HG02623 (cell line): ENCODE measurements around the gene CXorf49B.
"Not testable (repeated sequence)": the region's sequence is repeated elsewhere in the genome, so short reads cannot be mapped to it uniquely, and the experiment has no call there.

Source experiments
- ATAC-seq: cut with Tn5 transposase; IDR thresholded peaks from one replicate; pipeline ENCODE4 v1.9.1; 2021; ENCODE audit warnings: moderate library complexity; ENCODE audit not compliant: unreplicated experiment

The CXorf49B gene

DNA sequence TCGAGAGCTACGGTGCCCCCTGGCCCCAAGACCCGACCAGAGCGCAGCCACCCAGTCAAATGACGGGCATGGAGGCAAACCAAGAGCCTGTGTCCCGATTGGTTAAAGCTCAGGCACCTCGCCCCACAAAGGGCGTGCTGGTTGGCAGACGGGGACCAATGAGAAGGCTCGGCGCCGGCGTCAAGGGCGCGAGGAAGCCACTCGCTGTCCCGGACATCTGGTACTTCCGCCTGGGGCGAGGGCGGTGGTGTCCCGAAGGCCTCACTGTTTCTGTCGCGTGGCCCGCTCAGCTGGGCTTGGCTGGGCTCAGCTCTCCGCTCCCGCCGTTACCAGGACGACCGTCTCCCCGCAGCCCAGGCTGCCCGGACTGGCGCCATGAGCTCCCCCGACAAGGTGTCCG lies at the start of gene CXorf49B:
Gene CXorf49B, plus strand, starts transcription at position 301 of the 400 bp plus-strand sequence. Its CDS starts 75 bp downstream, at position 376.
- ATAC-seq = not testable (repeated sequence)

DNA sequence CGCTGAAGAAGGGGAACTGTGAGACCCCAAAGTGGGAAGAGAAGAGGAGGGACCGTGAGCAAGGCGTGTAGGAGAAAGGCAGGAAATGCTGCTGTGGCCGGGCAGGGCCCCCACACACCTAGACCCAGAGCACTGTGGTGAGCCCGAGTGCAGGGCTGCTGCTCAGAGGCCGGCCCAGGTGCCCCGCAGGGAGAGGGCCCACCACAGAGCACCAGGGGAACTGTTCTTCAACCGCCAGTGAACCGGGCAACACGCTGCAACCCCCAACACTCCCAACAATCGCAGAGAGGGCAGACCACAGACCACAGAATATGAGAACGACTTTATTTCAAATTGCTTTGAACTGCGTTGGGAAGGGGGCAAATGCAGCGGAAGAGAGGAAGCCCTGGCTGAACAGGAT lies 49.1 kb upstream of the CXorf49B start:
- ATAC-seq = not testable (repeated sequence)

DNA sequence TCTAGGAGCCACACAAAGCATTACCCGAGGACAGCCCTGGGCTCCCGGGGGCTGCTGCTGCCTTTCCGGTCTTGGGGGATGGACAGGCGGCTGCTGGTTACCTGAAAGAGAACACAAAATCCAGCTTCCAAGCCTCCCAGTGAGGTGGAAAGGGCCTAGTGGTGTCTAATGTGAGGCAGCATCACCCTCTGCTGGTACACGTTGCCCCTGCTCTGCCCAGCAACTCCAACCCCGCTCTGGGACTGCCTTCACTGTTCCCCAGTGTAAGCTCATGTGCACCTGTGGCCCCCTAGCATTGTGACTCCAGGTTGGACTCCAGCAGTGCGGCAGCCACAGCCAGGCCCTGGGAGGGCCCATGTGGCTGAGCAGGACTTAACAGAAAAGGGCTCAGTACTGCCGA lies 47.6 kb upstream of the CXorf49B start:
- not testable (repeated sequence) for ATAC-seq

DNA sequence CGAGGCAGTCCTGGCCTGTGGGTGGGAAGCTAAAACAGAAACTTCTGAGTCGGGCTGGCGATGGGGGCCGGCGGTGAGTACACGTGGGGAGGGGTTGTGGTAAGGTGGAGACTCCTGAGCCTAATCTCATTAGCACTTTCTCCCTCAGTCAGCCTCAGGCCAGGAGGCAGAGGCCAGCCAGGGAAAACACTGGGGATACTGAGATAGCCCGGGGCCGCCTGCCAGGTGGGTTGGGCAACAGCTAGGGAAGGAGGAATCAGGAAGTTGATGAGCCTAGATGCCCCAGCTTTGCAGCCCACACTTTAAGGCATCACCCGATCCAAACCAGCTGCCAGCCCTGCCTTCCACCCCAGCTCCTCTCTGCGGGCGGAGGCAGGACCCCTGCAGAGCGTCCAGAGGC lies 46.8 kb upstream of the CXorf49B start:
- not testable (repeated sequence) for ATAC-seq

DNA sequence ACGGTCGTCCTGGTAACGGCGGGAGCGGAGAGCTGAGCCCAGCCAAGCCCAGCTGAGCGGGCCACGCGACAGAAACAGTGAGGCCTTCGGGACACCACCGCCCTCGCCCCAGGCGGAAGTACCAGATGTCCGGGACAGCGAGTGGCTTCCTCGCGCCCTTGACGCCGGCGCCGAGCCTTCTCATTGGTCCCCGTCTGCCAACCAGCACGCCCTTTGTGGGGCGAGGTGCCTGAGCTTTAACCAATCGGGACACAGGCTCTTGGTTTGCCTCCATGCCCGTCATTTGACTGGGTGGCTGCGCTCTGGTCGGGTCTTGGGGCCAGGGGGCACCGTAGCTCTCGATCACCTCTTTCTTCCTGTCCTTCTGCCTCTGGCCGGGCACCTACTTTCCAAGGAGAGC lies 45.0 kb upstream of the CXorf49B start, which contains the start of gene CXorf49:
Gene CXorf49, minus strand, starts transcription at position 101 of the 400 bp plus-strand sequence. CDS start 134 bp downstream, outside the sequence.
- ATAC-seq = not testable (repeated sequence)

DNA sequence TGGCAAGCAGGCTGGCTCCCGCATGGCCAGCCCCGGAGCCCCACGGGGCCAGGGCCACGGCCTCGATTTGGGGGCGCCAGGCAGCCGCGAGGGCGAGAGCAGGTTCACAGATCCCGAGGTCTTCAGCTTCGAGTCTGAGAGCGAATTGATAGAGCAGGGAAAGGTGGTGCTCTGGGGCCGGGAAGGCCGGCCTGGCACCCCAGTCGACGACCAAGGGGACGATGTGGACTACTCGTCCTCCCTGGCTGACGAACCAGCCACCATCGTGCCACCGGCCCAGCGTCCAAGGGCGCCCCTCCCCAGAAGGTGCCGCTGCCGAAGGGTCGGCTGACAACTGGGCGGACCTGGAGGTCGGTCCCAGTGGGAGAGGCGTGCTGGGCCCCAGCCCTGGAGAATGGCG lies 44.0 kb upstream of the CXorf49B start:
- not testable (repeated sequence) for ATAC-seq

DNA sequence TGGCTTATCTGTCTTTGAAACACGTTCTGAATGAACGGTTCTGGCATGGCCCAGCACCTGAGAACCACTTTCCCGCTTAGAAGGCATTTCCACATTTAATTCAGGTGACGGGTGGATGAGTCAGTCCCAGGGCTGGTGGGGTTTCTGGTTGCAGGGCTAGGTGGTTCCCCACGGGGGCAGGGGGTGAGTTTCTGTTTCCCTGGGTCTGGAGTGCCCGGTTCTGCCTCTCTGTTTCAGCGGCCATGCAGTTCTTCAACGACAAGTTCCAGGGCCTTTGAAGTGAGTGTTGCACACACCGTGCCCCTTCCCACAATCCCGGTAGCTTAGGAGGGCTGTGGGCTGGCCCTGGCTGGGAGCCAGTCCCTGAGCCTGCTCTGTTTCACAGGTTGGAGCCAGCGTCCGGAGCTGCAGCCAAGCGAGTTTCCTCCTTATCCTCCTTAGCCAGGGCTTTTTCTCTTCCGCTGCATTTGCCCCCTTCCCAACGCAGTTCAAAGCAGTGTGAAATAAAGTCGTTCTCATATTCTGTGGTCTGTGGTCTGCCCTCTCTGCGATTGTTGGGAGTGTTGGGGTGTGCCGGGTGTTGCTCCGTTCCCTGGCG lies 42.8 kb upstream of the CXorf49B start:
- ATAC-seq = not testable (repeated sequence)

DNA sequence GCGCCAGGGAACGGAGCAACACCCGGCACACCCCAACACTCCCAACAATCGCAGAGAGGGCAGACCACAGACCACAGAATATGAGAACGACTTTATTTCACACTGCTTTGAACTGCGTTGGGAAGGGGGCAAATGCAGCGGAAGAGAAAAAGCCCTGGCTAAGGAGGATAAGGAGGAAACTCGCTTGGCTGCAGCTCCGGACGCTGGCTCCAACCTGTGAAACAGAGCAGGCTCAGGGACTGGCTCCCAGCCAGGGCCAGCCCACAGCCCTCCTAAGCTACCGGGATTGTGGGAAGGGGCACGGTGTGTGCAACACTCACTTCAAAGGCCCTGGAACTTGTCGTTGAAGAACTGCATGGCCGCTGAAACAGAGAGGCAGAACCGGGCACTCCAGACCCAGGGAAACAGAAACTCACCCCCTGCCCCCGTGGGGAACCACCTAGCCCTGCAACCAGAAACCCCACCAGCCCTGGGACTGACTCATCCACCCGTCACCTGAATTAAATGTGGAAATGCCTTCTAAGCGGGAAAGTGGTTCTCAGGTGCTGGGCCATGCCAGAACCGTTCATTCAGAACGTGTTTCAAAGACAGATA lies 2.4 kb upstream of the CXorf49B start:
- not testable (repeated sequence) for ATAC-seq

DNA sequence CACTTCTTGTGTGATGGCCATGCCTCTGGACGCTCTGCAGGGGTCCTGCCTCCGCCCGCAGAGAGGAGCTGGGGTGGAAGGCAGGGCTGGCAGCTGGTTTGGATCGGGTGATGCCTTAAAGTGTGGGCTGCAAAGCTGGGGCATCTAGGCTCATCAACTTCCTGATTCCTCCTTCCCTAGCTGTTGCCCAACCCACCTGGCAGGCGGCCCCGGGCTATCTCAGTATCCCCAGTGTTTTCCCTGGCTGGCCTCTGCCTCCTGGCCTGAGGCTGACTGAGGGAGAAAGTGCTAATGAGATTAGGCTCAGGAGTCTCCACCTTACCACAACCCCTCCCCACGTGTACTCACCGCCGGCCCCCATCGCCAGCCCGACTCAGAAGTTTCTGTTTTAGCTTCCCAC lies 1.7 kb downstream of the CXorf49B start:
- ATAC-seq = not testable (repeated sequence)

DNA sequence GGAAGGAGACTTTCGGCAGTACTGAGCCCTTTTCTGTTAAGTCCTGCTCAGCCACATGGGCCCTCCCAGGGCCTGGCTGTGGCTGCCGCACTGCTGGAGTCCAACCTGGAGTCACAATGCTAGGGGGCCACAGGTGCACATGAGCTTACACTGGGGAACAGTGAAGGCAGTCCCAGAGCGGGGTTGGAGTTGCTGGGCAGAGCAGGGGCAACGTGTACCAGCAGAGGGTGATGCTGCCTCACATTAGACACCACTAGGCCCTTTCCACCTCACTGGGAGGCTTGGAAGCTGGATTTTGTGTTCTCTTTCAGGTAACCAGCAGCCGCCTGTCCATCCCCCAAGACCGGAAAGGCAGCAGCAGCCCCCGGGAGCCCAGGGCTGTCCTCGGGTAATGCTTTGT lies 2.5 kb downstream of the CXorf49B start:
- ATAC-seq = not testable (repeated sequence)

DNA sequence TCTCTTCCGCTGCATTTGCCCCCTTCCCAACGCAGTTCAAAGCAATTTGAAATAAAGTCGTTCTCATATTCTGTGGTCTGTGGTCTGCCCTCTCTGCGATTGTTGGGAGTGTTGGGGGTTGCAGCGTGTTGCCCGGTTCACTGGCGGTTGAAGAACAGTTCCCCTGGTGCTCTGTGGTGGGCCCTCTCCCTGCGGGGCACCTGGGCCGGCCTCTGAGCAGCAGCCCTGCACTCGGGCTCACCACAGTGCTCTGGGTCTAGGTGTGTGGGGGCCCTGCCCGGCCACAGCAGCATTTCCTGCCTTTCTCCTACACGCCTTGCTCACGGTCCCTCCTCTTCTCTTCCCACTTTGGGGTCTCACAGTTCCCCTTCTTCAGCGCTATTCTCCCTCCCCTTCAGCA lies 4.0 kb downstream of the CXorf49B start:
- not testable (repeated sequence) for ATAC-seq

DNA sequence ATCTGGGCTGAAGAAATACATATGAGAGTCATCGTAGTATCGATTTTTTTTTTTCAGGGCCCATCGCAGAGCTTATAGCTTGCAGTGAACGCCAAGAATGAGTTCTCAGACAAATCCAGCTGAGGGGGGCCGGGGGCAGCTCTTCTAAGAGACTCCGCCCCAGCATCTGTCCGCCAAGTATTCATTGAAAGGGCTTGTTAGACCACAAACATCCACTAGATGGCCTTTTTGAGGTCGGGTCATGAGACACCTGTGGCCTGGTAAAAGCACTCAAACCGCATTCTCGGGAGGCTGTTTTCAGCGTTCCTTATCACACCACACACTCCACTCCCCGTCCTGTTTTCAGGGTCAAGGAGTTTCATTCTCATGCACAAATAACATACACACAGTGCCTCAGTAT lies 15.2 kb downstream of the CXorf49B start:
- not testable (repeated sequence) for ATAC-seq

DNA sequence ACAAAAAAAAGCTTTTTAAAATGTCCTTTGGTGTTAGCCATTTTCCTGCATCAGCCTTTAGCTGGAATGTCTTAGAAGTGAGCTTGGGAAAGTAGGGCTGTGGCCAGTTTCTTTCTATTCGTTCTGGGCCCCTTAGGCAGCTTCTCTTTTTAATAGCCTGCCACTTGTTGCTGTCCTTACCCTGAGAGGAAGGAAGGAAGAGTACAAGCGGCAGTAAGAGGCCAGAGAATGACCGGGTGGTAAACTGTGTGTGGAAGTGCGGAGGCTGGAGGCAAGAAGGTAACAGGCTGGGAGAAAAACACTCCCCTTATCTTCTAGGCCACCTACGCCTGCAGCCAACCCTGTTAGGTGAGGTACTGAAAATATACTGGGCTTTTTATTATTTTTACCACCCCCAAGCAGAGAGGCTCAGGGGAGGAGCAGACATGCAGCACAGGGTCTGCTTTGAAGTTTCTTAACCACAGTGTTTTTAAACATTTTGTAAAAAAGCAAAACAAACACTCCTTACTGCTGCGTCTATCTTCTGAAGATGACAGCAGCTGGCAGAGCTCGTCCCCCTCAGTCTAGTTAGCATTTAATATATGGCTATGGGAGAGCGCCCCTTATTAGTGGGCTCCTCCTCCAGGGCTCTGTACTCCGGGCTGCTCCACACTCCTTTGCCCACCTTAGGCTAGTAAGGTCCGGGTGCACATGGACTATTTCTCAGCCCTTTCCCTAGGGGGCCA lies 19.2 kb downstream of the CXorf49B start:
- not testable (repeated sequence) for ATAC-seq

DNA sequence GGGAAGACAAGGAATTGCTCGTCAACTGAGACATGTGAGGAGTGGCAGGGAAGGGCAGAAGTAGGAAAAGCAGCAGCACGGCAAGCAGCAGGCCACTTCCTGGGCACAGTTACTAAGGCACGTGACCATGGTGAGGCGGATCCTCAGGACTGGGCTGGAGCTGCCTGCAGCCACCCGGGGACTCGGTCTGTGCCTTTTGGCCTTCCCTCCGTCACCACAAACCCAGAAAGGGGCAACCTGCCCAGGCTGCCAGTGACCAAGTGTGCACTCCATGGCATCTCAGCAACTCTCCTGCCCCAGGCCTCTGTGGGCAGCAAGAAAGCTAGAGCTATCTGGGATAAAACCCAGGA lies 19.8 kb downstream of the CXorf49B start:
- ATAC-seq = not testable (repeated sequence)

DNA sequence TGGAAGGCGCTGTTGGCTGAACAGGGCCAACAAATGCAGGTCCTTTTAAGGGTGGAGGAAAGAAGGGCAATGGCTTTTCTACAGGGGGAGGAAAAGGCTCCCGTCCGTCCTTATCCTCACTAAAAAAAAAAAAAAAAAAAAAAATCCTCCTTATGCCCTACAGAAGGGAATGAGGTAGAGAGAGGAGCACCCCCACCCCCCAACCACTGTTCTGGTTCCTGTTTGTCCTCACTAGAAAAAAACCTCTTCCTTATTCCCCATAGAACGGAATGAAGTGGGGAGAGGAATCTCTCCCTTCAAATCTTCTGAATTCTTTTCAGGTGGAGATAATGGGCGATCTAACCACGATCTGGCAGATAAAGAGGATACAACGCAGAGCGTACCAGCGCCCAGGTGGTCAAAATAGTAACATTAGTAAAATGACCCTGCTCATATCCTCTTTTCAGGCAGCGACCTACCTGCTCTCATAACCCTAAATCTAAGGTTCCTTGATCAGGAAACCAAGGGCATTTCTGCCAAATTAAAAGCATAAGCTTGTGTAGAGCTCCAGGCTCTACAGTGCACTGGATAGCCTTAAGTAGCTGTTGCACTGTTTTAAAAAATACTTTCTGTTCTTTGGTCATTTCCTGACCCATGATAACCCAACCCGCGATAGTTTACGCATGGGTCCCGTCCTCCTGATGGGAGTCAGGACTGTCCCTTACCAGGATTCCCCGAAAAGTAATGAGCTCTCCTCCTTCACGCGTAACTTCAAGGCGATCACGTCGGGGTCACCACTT lies 20.6 kb downstream of the CXorf49B start:
- ATAC-seq = not testable (repeated sequence)

DNA sequence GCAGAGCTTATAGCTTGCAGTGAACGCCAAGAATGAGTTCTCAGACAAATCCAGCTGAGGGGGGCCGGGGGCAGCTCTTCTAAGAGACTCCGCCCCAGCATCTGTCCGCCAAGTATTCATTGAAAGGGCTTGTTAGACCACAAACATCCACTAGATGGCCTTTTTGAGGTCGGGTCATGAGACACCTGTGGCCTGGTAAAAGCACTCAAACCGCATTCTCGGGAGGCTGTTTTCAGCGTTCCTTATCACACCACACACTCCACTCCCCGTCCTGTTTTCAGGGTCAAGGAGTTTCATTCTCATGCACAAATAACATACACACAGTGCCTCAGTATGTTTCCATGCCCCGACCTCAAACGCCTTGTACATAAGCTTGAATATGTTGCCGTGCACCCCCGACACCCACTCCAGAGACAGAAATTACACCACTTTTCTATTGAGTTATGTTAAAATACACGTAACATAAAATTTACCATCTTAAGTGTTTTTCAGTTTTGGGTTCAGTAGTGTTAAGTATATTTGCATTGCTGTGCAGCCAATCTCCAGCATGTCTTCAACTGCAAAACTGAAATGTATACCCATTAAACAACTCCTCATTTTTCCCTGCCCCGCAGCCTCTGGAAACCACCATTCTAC lies 21.3 kb downstream of the CXorf49B start:
- ATAC-seq = not testable (repeated sequence)

DNA sequence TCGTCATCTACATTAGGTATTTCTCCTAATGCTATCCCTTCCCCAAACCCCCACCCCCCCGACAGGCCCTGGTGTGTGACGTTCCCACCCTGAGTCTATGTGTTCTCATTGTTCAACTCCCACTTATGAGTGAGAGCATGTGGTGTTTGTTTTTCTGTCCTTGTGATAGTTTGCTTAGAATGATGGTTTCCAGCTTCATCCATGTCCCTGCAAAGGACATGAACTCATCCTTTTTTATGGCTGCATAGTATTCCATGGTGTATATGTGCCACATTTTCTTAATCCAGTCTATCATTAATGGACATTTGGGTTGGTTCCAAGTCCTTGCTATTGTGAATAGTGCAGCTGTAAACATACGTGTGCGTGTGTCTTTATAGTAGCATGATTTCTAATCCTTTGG lies 43.3 kb downstream of the CXorf49B start:
- ATAC-seq = not testable (repeated sequence)

DNA sequence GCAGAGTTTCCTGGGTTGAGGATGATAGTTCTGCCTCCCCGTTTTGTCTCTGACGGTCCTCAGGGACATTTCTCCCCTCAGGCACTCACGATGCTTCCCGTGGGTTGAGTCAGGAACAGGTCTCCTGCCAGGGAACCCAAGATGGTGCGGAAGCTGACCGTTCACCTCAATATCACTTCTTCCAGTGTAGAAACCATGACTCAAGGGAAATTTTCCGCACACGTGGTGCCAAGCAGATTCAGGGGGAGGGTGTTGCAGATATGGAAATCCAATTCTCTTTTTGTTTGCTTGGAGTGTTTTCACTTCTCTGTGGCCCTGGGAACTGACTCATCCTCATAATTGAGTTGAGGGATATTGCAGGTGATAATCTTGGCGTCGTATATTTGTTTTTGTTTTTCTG lies 46.7 kb downstream of the CXorf49B start:
- ATAC-seq = no peak

DNA sequence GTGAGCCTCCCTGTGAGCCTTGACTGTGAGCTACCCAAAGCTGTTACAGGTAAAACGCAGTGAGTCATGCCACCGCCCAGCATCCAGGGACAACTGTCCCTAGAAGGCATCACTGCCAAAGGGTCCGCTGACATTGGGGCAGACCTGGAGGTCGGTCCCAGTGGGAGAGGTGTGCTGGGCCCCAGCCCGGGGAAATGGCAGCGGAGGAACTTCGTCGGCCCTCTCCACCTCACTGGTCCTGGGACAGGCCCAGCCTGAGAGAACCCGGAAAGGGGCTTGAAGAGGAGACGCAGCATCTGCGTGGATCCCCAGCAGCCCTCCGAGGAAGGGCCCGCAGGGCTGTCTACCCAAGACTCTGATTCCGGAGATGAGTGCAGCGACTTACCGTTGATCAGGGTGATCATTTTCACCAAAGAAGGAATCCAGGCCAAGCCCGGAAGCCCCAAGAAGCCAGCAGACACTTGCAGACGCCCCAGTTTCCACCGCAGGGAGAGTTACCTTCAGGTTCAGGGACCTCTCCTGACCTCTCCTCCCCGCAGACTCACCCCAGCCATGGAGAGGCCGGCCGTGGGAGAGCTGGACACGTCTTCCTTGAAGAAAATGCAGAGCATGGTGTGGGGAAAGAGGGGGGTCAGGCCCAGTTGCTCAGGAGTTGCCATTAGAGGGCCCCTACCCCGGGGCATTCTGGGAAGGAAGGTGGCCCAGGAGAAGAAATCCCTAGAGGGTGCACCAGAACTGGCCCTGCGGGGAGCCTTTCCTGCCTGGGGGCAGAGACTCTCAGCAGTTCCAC lies 51.2 kb downstream of the CXorf49B start:
- no peak for ATAC-seq
